Ishikawa (cell line): ENCODE data around the gene TSPAN5.

Source experiments
- CREB1 ChIP-seq: IDR thresholded peaks from 2 replicates; pipeline ENCODE4 v1.6.1; 2012; ENCODE audit warnings: low read depth
- EGR1 ChIP-seq: IDR thresholded peaks from 2 replicates; pipeline ENCODE4 v1.6.1; 2012
- EP300 ChIP-seq: IDR thresholded peaks from 2 replicates; pipeline ENCODE4 v1.6.1; 2012; ENCODE audit warnings: borderline replicate concordance
- RAD21 ChIP-seq: IDR thresholded peaks from 2 replicates; pipeline ENCODE4 v1.6.1; 2012; ENCODE audit warnings: low read depth
- REST ChIP-seq: IDR thresholded peaks from 2 replicates; pipeline ENCODE4 v1.6.1; 2012; ENCODE audit warnings: low read depth, mild to moderate bottlenecking
- TAF1 ChIP-seq: IDR thresholded peaks from 2 replicates; pipeline ENCODE4 v1.6.1; 2012; ENCODE audit warnings: low read depth, mild to moderate bottlenecking
- TEAD4 ChIP-seq: IDR thresholded peaks from 2 replicates; pipeline ENCODE4 v1.6.1; 2012
- YY1 ChIP-seq: IDR thresholded peaks from 2 replicates; pipeline ENCODE4 v1.6.1; 2012; ENCODE audit warnings: low read depth
- TF ChIP-seq, protein P1 (sequence below): IDR thresholded peaks from 2 replicates; pipeline ENCODE4 v1.6.1; 2012
- TF ChIP-seq, protein P2 (sequence below): IDR thresholded peaks from 2 replicates; pipeline ENCODE4 v1.6.1; 2012

- TF ChIP-seq CREB1: no peak
- no peak for TF ChIP-seq TEAD4
- no peak for TF ChIP-seq TAF1
- TF ChIP-seq, protein P1, sequence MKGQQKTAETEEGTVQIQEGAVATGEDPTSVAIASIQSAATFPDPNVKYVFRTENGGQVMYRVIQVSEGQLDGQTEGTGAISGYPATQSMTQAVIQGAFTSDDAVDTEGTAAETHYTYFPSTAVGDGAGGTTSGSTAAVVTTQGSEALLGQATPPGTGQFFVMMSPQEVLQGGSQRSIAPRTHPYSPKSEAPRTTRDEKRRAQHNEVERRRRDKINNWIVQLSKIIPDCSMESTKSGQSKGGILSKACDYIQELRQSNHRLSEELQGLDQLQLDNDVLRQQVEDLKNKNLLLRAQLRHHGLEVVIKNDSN: no peak
- TF ChIP-seq, protein P2, sequence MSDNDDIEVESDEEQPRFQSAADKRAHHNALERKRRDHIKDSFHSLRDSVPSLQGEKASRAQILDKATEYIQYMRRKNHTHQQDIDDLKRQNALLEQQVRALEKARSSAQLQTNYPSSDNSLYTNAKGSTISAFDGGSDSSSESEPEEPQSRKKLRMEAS: no peak
- no peak for TF ChIP-seq REST
- TF ChIP-seq YY1: no peak
- no peak for TF ChIP-seq EGR1
- no peak for TF ChIP-seq RAD21
- TF ChIP-seq EP300: no peak
These were observed 99.8 kb downstream of the TSPAN5 start for GRCh38 chr4:98558471-98559169.
